GM10266 (cell line): ENCODE results near the gene ZNF396.

ENCODE experiments used
- DNase-seq: peaks from one replicate; pipeline ENCODE4 v3.0.0; 2012; ENCODE audit errors: extremely low spot score
- CTCF ChIP-seq: IDR thresholded peaks from 2 replicates; pipeline ENCODE4 v1.5.1; 2012; ENCODE audit warnings: mild to moderate bottlenecking, low read depth; ENCODE audit not compliant: control insufficient read depth, insufficient read depth; ENCODE audit errors: missing control alignments

ZNF396 gene

GRCh38 chr18:35397976-35398375 is 20.8 kb upstream of the ZNF396 start:
- DNase-seq = no peak

GRCh38 chr18:35393716-35394115 is 16.6 kb upstream of the ZNF396 start:
- no peak for DNase-seq
- no peak for TF ChIP-seq CTCF

More at GRCh38 chr18:35397976-35398375, 20.8 kb upstream of the ZNF396 start:
- TF ChIP-seq CTCF = no peak

- no peak for TF ChIP-seq CTCF
- DNase-seq = no peak
Measured at GRCh38 chr18:35392375-35392774, 15.2 kb upstream of the ZNF396 start.

DNA sequence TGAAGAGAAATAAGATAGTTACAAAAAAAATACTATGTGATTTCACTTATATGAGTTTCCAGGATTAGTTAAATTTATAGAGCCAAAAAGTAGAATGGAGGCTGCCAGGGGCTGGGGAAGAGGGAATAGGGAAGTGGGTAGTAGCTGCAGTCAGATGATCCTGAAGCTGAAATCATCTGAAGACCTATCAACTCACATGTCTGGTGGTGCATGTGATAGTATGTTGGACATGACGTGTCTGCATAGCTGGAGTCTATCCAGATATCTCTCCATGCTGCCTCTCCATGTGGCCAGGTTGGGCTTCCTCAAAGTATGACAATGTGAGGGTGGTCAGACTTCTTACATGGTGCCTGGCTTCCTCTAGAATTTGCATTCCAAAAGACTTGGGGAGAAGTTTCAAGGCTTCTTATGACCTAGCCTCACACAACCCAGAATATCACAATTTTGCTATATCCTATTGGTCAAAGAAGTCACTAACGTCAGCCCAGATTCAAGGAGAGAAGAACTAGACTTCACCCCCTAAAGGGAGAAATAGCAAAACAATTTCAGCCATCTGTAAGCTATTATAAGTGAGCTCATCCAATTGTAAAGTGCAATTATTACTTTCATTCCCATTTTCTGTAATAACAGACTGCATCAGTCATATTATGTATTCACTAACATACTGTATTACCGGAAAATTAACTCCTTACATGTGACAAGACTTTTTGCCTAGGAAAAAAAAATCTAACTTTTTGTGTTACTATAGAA is 14.0 kb upstream of the ZNF396 start:
- no peak for DNase-seq
- no peak for TF ChIP-seq CTCF

GRCh38 chr18:35389095-35389618 is 12.0 kb upstream of the ZNF396 start:
- TF ChIP-seq CTCF = no peak
- no peak for DNase-seq

DNA sequence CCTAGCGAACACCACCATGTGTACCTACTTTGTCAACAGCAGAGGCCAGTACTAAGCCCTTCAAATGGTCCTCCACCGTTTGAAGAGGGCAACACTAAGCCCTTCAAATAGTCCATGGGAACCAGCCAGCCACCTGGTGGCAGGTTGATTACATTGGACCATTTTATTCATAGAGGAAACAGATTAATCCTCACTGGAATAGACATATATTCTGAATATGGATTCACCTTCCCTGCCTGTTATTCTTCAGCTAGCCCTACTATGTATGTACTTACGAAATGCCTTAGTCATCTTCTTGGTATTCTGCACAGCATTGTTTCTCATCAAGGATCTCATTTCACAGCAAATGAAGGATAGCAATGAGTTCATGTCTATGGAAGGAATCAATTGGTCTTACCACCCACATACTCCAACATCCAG is 10.0 kb upstream of the ZNF396 start:
- no peak for DNase-seq
- peak; percentile 34 for TF ChIP-seq CTCF

GRCh38 chr18:35386600-35387100 is 9.5 kb upstream of the ZNF396 start:
- DNase-seq = peak; percentile 76

More at GRCh38 chr18:35386600-35387100, 9.5 kb upstream of the ZNF396 start:
- peak; percentile 84 for TF ChIP-seq CTCF
